Measurements from ENCODE around the gene CDH26. TPM values are rescaled to one million over a fixed set of nuclear protein-coding genes. Genes with fewer than 3 reads are reported as not detected.

The CDH26 gene
- total RNA-seq, 1 donor from 2014 or later: 8.8 TPM

DNA sequence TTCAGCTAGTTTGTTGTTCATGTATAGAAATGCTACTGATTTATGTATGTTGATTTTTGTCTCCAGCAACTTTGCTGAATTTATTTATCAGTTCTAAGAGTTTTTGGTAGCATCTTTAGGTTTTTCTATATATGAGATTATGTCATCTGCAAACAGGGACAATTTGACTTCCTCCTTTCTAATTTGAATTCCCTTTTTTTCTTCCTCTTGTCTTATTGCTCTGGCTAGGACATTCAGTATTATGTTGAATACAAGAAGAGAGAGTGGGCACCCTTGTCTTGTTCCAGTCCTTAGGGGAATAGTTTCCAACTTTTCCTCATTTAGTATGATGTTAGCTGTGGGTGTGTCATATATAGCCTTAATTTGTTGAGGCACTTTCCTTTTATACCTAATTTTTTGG is 58.2 kb downstream of the CDH26 start:
- intact Hi-C loops (cut with DNase I): no loop called here
- ATAC-seq: peak; percentile 19
- DNase-seq: no peak
- H3K4me3 ChIP-seq: no peak overlapping the region
- H3K27ac ChIP-seq: no peak overlapping the region
- no peaks in the 10 kb centered on the region for H3K27me3 ChIP-seq
- H3K4me1 ChIP-seq: no peaks in the 10 kb centered on the region
- H3K36me3 ChIP-seq: no peaks in the 10 kb centered on the region
- peaks cover 5% of the 10 kb centered on the region for H3K9me3 ChIP-seq
- no peak for TF ChIP-seq CTCF (IDR thresholded peaks at IDR 0.05)

DNA sequence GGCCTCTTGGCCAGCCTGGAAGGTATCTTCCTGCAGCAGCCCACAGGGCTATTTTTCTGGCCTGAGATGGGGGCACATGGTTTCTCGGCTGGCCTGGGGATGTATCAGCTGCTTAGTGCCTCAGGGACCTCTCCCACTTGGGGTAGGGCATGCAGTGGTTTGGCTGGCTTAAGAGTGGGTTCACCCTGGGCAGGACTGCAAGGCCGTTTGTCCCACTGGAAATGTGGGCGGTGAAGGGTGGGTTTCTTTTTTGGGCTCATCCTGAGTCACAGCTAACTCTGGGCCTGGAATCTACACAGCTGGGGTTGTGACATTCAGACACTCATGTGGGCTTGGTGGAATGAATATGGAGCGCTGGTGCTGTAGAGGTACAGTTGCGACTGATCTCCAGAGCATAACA is 62.0 kb downstream of the CDH26 start:
- no peak for TF ChIP-seq CTCF (IDR thresholded peaks at IDR 0.05)
- no peak for DNase-seq
- H3K27ac ChIP-seq: no peak overlapping the region

DNA sequence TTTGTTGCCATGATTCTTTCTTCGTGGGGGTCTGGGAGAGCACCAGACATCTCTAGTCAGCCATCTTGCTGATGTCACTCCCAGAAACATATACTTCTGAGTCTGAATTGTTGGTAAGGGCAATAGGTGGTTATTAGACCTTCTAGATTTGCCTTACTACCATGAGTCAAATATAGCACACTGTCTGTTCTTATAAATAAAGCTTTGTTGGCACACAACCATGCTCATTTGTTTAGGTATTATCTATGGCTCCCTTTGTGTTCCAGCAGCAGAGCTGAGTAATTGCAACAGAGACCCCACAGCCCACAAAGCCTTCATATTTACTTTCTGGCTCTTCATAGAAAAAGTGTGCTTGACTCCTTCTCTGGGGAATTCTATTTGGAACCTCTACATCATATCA is 62.9 kb downstream of the CDH26 start:
- H3K36me3 ChIP-seq: no peaks in the 10 kb centered on the region
- no peak overlapping the region for H3K4me3 ChIP-seq
- H3K27ac ChIP-seq: no peak overlapping the region
- TF ChIP-seq CTCF (IDR thresholded peaks at IDR 0.05): no peak
- H3K27me3 ChIP-seq: no peaks in the 10 kb centered on the region
- no peaks in the 10 kb centered on the region for H3K4me1 ChIP-seq
- DNase-seq (no peak), ATAC-seq (no peak)
- intact Hi-C loops (cut with DNase I): no loop called here
- peaks cover 4% of the 10 kb centered on the region for H3K9me3 ChIP-seq

More for the DNA sequence above, 62.0 kb downstream of the CDH26 start:
- no peak for ATAC-seq
- Histone ChIP-seq H3K4me3 (no peak overlapping the region), H3K36me3 (no peaks in the 10 kb centered on the region), H3K9me3 (peaks cover 5% of the 10 kb centered on the region), H3K27me3 (no peaks in the 10 kb centered on the region), H3K4me1 (no peaks in the 10 kb centered on the region)
- intact Hi-C loops (cut with DNase I): no loop called here

- DNase-seq (no peak), ATAC-seq (no peak)
- H3K9me3 ChIP-seq: no peaks in the 10 kb centered on the region
- no peak overlapping the region for H3K4me3 ChIP-seq
- H3K27me3 ChIP-seq: no peaks in the 10 kb centered on the region
- no peaks in the 10 kb centered on the region for H3K4me1 ChIP-seq
- no peak overlapping the region for H3K27ac ChIP-seq
- intact Hi-C loops (cut with DNase I): no loop called here
- TF ChIP-seq CTCF (IDR thresholded peaks at IDR 0.05): no peak
- no peaks in the 10 kb centered on the region for H3K36me3 ChIP-seq
These were observed 64.6 kb downstream of the CDH26 start for GRCh38 chr20:60022849-60023248.

- Histone ChIP-seq H3K4me1 (no peaks in the 10 kb centered on the region), H3K36me3 (no peaks in the 10 kb centered on the region), H3K27ac (no peak overlapping the region), H3K9me3 (no peaks in the 10 kb centered on the region), H3K4me3 (no peak overlapping the region), H3K27me3 (no peaks in the 10 kb centered on the region)
- no peak for TF ChIP-seq CTCF (IDR thresholded peaks at IDR 0.05)
- no peak for ATAC-seq
- intact Hi-C loops (cut with DNase I): no loop called here
- no peak for DNase-seq
These were observed 66.0 kb downstream of the CDH26 start for GRCh38 chr20:60024245-60024644.

GRCh38 chr20:60024801-60025200 is 66.6 kb downstream of the CDH26 start:
- no peaks in the 10 kb centered on the region for H3K9me3 ChIP-seq
- no peaks in the 10 kb centered on the region for H3K4me1 ChIP-seq
- H3K4me3 ChIP-seq: no peak overlapping the region
- no peak for DNase-seq
- no peaks in the 10 kb centered on the region for H3K27me3 ChIP-seq
- no peaks in the 10 kb centered on the region for H3K36me3 ChIP-seq
- TF ChIP-seq CTCF (IDR thresholded peaks at IDR 0.05): no peak
- no peak for ATAC-seq
- H3K27ac ChIP-seq: no peak overlapping the region
- intact Hi-C loops (cut with DNase I): no loop called here

Measured in upper lobe of right lung (tissue), 1 donor.